Activated CD8-positive, alpha-beta memory T cell treated with anti-CD3 and anti-CD28 coated beads, Interleukin-2, amount 50 U/mL, for 1 hour (primary cell): ENCODE data around the gene TWNK.
A peak's percentile ranks its signal among the peaks of the same experiment; 100 is the strongest.
"Not testable (repeated sequence)": the region's sequence is repeated elsewhere in the genome, so short reads cannot be mapped to it uniquely, and the experiment has no call there.

Source experiments
- DNase-seq: peaks from one replicate; pipeline ENCODE4 v3.0.0-alpha.2; 2020; ENCODE audit errors: extremely low read depth

The TWNK gene

DNA sequence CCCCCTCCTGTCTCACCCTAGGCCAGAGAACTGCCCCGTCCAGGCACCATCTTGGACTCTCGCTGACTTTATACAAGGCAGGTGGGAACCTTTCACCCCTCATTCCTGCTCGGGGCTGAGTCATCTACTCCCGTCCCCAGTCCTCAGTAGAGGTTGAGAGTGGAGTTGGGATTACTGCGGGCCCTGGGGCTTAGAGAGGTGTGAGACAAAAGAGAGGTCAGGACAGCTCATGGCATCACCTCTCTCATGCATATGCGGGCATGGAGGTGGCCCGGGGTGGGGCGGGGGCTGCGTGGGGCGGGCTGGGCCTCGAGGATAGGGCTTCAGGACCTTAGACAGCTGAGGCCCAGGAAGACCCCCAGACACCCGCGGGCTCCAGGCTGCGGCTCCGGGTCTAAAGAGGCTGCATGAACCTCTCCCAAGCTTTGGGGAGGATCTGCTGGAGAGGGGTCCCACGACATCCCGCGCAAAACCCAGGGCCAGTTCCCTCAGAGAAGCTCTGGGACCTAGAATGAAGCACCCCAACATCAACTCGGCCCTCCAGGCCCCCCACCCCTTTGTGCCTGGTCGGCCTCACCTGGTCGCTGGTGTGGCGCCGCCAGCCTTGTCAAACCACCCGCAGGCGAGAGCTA lies 43.3 kb downstream of the TWNK start:
- DNase-seq: no peak

GRCh38 chr10:101031128-101031795 lies 43.9 kb downstream of the TWNK start, which contains the start of the genes PDZD7 and SFXN3:
Gene PDZD7, minus strand, starts transcription at chr10:101031129. Its CDS starts 910 bp downstream, at chr10:101030219.
Gene SFXN3, plus strand, starts transcription at chr10:101031234. Its CDS starts 3,461 bp downstream, at chr10:101034695.
- DNase-seq: peak; percentile 82

DNA sequence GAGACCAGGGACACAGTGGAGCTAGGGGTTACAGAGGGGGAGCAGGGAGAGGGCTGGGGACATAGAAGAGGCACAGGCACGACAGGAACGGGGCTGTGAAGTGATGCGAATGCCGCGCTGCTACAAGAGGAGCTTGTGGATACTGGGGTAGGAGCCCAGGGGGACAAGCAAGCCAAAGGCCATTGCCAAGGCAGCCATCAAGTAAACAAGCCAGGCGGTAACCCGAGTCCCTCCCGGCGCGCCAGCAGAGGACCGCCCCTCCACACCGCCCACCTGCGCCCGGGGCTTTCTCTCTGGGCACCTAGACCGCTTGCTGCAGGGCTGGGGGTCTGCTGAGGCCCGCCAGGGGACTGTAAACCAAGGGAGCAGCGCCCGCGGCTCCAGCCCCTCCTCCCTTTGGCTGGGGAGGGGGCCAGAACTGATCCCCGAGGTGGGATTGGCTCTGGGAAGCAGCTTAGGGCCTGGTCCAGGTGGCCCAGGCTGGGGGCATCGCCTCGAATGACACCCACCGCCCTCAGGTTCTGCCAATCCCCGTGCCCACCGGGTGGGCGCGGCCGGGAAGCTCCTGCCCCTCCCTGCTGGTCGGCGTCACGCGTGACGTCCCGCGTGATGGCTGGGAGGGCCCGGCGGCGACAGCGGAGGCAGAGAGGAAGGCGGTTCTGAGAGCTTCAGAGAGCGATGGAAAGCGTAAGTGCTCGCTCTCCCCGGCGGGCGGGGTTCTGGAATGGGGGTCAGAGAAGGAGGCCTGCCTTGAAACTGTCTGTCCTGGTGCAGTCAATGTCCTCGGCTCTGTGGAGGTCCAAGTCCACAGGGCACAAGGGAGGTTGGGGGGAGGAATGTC lies 44.7 kb downstream of the TWNK start:
- DNase-seq: peak; percentile 53

GRCh38 chr10:101032637-101033224 lies 45.4 kb downstream of the TWNK start:
- peak; percentile 56 for DNase-seq

DNA sequence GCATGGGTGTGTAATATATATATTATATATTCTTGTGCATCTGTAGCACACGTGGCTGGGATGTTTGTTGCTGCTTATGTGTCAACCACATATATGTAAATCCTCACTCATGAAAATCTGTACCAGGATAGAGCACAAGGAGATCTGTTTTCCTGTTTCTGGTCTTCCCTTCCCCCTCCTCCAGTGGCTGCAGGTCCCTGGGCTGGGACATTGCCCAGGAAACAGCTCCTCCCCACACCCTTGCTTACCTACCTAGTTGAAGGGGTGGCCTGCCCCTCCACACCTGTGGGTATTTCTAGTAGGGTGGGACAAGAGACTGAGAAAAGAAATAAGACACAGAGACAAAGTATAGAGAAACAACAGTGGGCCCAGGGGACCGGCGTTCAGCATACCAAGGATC lies 45.9 kb downstream of the TWNK start:
- no peak for DNase-seq

- DNase-seq: not testable (repeated sequence)
Observed at GRCh38 chr10:101034404-101034803, 47.1 kb downstream of the TWNK start.

DNA sequence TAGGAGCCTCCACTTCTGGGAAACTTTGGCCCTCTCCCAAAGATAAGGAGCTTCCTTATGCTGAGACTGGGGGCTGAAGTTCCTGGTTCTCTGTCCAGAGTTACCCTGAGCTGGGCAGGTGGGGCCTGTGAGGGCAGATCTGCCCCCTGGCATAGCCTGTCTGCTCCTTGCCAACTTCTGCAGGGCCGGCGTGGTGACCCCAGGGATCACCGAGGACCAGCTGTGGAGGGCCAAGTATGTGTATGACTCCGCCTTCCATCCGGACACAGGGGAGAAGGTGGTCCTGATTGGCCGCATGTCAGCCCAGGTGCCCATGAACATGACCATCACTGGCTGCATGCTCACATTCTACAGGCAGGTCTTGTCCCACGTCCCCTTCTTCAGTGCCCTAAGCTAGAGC lies 48.0 kb downstream of the TWNK start:
- DNase-seq: no peak

DNA sequence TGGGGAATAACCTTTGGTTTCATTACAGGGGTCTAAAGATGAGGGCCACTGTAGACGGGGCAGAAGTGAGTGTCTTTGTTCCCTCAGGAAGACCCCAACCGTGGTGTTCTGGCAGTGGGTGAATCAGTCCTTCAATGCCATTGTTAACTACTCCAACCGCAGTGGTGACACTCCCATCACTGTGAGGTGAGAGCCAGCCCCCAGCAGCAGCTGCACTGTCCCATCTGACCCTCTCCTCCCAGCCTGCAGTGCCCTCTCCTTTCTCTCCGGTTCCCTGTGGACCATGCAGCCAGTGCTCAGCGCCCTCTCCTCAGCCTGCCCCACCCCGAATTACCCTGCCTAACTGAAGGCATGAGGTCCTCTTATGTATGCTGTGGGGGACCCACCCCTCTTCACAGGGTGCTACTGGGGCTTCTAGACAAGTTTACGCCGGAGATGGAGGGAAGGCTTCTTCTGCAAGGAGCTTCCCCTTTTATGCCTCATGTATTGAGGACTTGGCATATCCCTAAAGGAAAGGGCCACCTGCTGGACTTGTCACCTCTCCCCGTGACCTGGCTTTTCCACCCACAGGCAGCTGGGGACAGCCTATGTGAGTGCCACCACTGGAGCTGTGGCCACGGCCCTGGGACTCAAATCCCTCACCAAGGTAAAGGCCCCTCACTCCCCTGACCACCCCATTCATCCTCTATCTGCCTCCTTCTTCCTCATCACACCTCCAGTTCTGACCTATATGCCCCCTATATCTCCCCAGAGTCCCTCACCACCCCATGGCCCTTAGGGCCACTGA lies 48.8 kb downstream of the TWNK start:
- no peak for DNase-seq

- no peak for DNase-seq
Observed at GRCh38 chr10:101036726-101037125, 49.4 kb downstream of the TWNK start.

DNA sequence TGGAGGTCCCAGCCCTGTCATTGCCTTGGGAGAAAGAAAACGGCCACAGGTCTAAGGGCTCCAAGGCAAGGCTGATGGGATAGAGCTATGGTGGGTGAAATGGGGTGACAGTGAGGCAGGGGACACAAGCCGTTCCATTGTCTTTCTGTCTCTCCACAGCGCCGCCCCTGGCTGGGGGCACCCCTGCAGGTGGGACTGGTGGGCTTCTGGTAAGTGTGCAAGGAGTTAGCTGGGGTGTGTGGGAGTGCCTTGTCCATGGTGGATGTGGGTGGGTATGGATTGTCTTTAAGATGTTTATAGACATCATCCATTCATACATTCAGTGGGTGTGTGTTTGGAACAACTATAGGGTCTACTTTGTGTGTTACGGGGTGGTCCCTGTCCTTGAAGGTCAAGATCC lies 51.1 kb downstream of the TWNK start:
- DNase-seq: no peak

DNA sequence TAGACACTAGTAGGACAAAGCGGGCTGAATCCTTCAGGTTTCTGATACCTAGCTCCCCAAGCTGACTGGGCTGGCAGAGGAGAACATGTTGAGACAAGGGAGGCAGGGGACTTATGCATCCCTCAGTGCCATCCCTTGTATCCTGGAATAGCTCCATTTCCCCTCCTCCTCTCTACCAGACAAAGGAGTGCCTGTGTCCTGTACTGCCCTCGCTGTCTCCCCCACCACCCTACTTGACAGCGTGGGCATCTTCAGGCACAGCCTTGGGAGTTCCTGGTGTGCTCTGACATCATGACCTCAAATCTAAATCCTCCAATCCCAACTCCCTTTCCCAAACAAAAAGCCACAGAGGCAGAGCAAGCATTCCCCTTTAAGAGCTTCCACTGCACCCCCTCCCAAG lies 52.7 kb downstream of the TWNK start:
- no peak for DNase-seq

GRCh38 chr10:101040851-101041250 lies 53.5 kb downstream of the TWNK start:
- no peak for DNase-seq

GRCh38 chr10:101041252-101041761 lies 54.0 kb downstream of the TWNK start:
- DNase-seq: no peak

DNA sequence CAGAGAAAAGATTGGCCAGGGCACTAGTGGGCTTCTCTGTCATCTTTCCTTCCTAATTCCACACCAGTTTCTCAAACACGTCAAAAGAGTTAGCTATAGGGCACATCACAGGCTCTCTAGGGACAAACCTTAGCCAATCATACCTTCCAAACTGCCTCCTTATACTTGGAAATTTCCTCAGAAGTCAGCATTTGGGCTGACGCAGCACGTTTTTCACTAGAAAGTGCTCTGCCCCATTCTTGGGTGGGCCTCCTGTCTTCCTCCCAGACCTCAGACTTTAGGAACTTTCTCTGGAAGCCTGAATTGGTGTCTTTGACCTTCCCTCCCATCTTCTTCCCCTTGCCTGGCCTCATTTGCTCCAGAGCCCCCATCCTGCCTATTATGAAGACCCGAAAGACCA lies 54.8 kb downstream of the TWNK start:
- DNase-seq: no peak

DNA sequence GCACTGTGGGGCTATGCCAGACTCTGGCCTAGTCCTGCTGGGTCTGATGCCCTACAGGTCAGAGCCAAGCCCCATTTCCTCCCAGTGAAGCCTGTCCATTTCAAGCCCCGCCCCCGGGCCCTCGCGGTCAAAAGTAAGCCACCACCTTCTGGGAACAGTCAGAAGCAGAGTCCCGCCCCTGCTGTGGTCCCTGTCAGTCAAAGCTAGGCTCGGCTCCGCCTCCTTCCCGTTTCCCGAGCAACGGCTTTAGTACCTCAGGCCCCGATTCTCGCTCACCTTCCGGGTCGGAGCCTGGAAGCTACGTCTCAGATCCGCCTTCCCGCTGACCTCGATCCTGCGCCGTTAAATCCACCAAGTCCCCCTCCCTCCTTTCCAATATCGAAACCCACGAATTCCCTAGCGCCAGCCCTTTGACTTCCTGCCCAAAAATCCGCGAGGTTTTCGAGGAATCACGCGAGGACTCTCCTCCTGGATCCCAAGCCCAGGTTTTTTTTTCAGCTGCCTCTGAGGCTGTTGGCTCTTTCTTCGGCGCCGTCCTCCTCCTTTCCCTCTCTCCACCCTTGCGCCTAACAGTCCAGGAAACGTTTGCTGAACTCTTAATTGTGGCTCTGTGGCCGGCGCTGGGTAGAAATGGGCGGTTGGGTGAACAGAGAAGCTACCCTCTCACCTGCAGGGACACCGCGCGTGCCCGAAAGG lies 55.5 kb downstream of the TWNK start:
- peak; percentile 52 for DNase-seq

- DNase-seq: no peak
Observed at GRCh38 chr10:101043363-101043707, 56.0 kb downstream of the TWNK start.
